Smooth muscle cell (in vitro differentiated cells): Measurements from ENCODE around the gene DEPDC1B. TPM values are rescaled to one million over a fixed set of nuclear protein-coding genes. Genes with fewer than 3 reads are reported as not detected.

Source experiments
- DNase-seq: peaks from one replicate; lab custom pipeline; 2025; ENCODE audit not compliant: unreplicated experiment; lab: John Stamatoyannopoulos, UW
- H2AFZ ChIP-seq: fragments of 200-600 bp; sonication (generic); 2 replicates; pipeline ENCODE4 v1.6.0; 2016; ENCODE audit warnings: antibody characterized with exemption, low read depth, mild to moderate bottlenecking
- H3F3A ChIP-seq: fragments of 200-600 bp; sonication (generic); 2 replicates; pipeline ENCODE4 v1.6.0; 2017; ENCODE audit warnings: antibody characterized with exemption, low read depth
- H3K27ac ChIP-seq: fragments of 200-600 bp; sonication (generic); 2 replicates; pipeline ENCODE4 v1.5.1; 2016; ENCODE audit warnings: low read depth, mild to moderate bottlenecking
- H3K27me3 ChIP-seq: fragments of 200-600 bp; sonication (generic); 2 replicates; pipeline ENCODE4 v1.6.1; 2016; ENCODE audit warnings: low read depth, mild to moderate bottlenecking
- H3K36me3 ChIP-seq: fragments of 200-600 bp; sonication (generic); 2 replicates; pipeline ENCODE4 v1.5.1; 2016; ENCODE audit warnings: low read depth
- H3K4me1 ChIP-seq: fragments of 200-600 bp; sonication (generic); 2 replicates; pipeline ENCODE4 v1.5.1; 2016; ENCODE audit warnings: low read depth
- H3K4me2 ChIP-seq: fragments of 200-600 bp; sonication (generic); 2 replicates; pipeline ENCODE4 v1.6.0; 2016; ENCODE audit warnings: mild to moderate bottlenecking
- H3K4me3 ChIP-seq: fragments of 200-600 bp; sonication (generic); 2 replicates; pipeline ENCODE4 v1.5.1; 2016; ENCODE audit warnings: mild to moderate bottlenecking
- H3K79me2 ChIP-seq: fragments of 200-600 bp; sonication (generic); 2 replicates; pipeline ENCODE4 v1.6.0; 2016; ENCODE audit warnings: low read depth, mild to moderate bottlenecking
- H3K9ac ChIP-seq: fragments of 200-600 bp; sonication (generic); 2 replicates; pipeline ENCODE4 v1.6.0; 2016; ENCODE audit warnings: low read depth
- H3K9me3 ChIP-seq: fragments of 200-600 bp; sonication (generic); replicated peaks from 2 replicates; pipeline ENCODE4 v1.5.1; 2016; ENCODE audit warnings: low read depth
- H4K20me1 ChIP-seq: fragments of 200-600 bp; sonication (generic); 2 replicates; pipeline ENCODE4 v1.6.0; 2016; ENCODE audit warnings: low read depth
- WGBS: methylation state at CpG from one replicate; pipeline ENCODE4 v1.1.7; 2016; ENCODE audit warnings: low lambda C conversion rate; 5-methylcytosine and 5-hydroxymethylcytosine counted together
- polyA plus RNA-seq: library from polyadenylated mRNA; unstranded; fragments of >200 nt; fragmentation: Nextera tagmentation; extraction: Ambion mirVana; gene quantifications from 2 replicates; pipeline ENCODE4 v1.2.1, GENCODE V29; 2016
- total RNA-seq: library from RNA; depleted of rRNA; stranded (reverse); fragments of >200 nt; gene quantifications from 2 replicates; pipeline ENCODE4 v1.2.3, GENCODE V29; 2014
- TF ChIP-seq, protein P1 (sequence below): fragments of 200-600 bp; sonication (generic); IDR thresholded peaks from 2 replicates; pipeline ENCODE4 v1.5.1; 2017; ENCODE audit warnings: borderline replicate concordance, mild to moderate bottlenecking, antibody characterized with exemption; ENCODE audit not compliant: insufficient read depth, poor library complexity, severe bottlenecking

Gene DEPDC1B
- total and polyA plus RNA-seq, 2 experiments from 2014 or later, result 2.7 to 5.8 TPM

DNA sequence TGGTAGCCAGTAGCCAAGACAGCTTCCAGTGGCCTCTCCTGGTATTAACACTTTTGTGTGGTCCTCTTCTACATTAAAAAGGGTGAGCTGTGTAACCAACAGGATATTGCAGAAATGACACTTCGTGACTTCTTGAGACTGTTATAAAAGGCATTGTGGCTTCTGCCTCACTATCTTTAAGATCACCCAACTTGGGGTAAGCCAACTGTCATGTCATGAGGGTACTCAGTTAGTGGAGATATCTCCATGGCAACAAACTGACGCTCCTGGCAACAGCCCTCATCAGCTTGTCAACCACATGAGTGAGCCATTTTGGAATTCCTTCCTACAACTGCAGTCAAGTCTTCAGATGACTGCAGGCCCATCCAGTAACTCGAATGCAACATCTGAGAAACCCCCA is 121.7 kb downstream of the DEPDC1B start:
- no peaks in the 10 kb centered on the region for H3K27me3 ChIP-seq
- H3K36me3 ChIP-seq, result no peaks in the 10 kb centered on the region
- 99% methylated on average over 3 of the region's 3 CpGs for WGBS
- H3F3A ChIP-seq, result no peaks in the 10 kb centered on the region
- no peak overlapping the region for H3K4me2 ChIP-seq
- H3K4me3 ChIP-seq, result no peak overlapping the region
- DNase-seq, result no peak
- no peaks in the 10 kb centered on the region for H4K20me1 ChIP-seq
- no peak overlapping the region for H2AFZ ChIP-seq
- H3K9ac ChIP-seq, result no peak overlapping the region
- no peaks in the 10 kb centered on the region for H3K4me1 ChIP-seq
- TF ChIP-seq, protein P1, sequence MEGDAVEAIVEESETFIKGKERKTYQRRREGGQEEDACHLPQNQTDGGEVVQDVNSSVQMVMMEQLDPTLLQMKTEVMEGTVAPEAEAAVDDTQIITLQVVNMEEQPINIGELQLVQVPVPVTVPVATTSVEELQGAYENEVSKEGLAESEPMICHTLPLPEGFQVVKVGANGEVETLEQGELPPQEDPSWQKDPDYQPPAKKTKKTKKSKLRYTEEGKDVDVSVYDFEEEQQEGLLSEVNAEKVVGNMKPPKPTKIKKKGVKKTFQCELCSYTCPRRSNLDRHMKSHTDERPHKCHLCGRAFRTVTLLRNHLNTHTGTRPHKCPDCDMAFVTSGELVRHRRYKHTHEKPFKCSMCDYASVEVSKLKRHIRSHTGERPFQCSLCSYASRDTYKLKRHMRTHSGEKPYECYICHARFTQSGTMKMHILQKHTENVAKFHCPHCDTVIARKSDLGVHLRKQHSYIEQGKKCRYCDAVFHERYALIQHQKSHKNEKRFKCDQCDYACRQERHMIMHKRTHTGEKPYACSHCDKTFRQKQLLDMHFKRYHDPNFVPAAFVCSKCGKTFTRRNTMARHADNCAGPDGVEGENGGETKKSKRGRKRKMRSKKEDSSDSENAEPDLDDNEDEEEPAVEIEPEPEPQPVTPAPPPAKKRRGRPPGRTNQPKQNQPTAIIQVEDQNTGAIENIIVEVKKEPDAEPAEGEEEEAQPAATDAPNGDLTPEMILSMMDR, result no peak
- H3K79me2 ChIP-seq, result no peaks in the 10 kb centered on the region
- no peak overlapping the region for H3K27ac ChIP-seq
- no peaks in the 10 kb centered on the region for H3K9me3 ChIP-seq

DNA sequence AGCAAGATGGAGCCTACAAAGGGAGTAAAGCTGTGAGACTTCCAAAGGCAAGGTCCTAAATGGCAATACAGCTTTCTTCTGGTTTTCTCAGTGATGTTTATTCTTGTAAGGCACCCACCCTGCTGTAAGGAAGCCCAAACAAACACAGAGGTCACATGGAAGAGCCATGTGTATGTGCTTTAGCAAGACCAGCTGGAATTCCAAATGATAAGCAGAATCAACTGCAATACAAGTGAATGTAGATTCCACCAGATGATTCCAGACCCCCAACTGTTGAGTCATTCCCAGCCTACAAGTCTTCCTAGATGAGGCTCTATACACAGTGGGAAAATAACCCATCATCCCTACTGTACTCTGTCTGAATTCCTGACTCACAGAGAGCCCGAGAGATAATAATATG is 122.8 kb downstream of the DEPDC1B start:
- no peak for DNase-seq
- H3K9ac ChIP-seq, result no peak overlapping the region
- 42% methylated on average over 1 of the region's 1 CpG for WGBS

GRCh38 chr5:60576425-60576824 is 123.5 kb downstream of the DEPDC1B start:
- H4K20me1 ChIP-seq, result no peaks in the 10 kb centered on the region
- 67% methylated on average over 2 of the region's 2 CpGs for WGBS

More for the DNA sequence above, 122.8 kb downstream of the DEPDC1B start:
- TF ChIP-seq, protein P1, result no peak
- H3K4me3 ChIP-seq, result no peak overlapping the region
- H3F3A ChIP-seq, result no peaks in the 10 kb centered on the region
- H3K4me2 ChIP-seq, result no peak overlapping the region
- no peak overlapping the region for H3K27ac ChIP-seq
- no peak overlapping the region for H2AFZ ChIP-seq
- no peaks in the 10 kb centered on the region for H3K36me3 ChIP-seq
- no peaks in the 10 kb centered on the region for H3K9me3 ChIP-seq
- H3K27me3 ChIP-seq, result no peaks in the 10 kb centered on the region
- no peaks in the 10 kb centered on the region for H4K20me1 ChIP-seq
- H3K79me2 ChIP-seq, result no peaks in the 10 kb centered on the region
- H3K4me1 ChIP-seq, result no peaks in the 10 kb centered on the region

GRCh38 chr5:60568646-60569045 is 131.3 kb downstream of the DEPDC1B start:
- 84% methylated on average over 2 of the region's 2 CpGs for WGBS
- H4K20me1 ChIP-seq, result no peaks in the 10 kb centered on the region
- H3K36me3 ChIP-seq, result no peaks in the 10 kb centered on the region
- H3K9me3 ChIP-seq, result no peaks in the 10 kb centered on the region
- H3K27me3 ChIP-seq, result no peaks in the 10 kb centered on the region
- H3K79me2 ChIP-seq, result no peaks in the 10 kb centered on the region
- no peak overlapping the region for H2AFZ ChIP-seq
- H3K4me1 ChIP-seq, result no peaks in the 10 kb centered on the region
- TF ChIP-seq, protein P1, result no peak
- no peak overlapping the region for H3K27ac ChIP-seq
- DNase-seq, result no peak
- no peaks in the 10 kb centered on the region for H3F3A ChIP-seq
- H3K9ac ChIP-seq, result no peak overlapping the region
- H3K4me3 ChIP-seq, result no peak overlapping the region
- no peak overlapping the region for H3K4me2 ChIP-seq

More at GRCh38 chr5:60576425-60576824, 123.5 kb downstream of the DEPDC1B start:
- Histone ChIP-seq H3K36me3 (no peaks in the 10 kb centered on the region), H3K4me1 (no peaks in the 10 kb centered on the region), H3K27ac (no peak overlapping the region), H3K4me2 (no peak overlapping the region), H3K9ac (no peak overlapping the region), H3K9me3 (no peaks in the 10 kb centered on the region), H3K4me3 (no peak overlapping the region), H3F3A (no peaks in the 10 kb centered on the region), H3K27me3 (no peaks in the 10 kb centered on the region), H3K79me2 (no peaks in the 10 kb centered on the region), H2AFZ (no peak overlapping the region)
- TF ChIP-seq, protein P1, result no peak
- no peak for DNase-seq
